Limb (tissue), 2 donors: ENCODE results near the gene MYO3B.
A peak's percentile ranks its signal among the peaks of the same experiment; 100 is the strongest.

ENCODE experiments used
- DNase-seq, 2 donors: peaks; one replicate each; pipeline ENCODE4 v3.0.0-alpha.2; 2016; ENCODE audit errors: extremely low spot score in 2 of 2

MYO3B gene

DNA sequence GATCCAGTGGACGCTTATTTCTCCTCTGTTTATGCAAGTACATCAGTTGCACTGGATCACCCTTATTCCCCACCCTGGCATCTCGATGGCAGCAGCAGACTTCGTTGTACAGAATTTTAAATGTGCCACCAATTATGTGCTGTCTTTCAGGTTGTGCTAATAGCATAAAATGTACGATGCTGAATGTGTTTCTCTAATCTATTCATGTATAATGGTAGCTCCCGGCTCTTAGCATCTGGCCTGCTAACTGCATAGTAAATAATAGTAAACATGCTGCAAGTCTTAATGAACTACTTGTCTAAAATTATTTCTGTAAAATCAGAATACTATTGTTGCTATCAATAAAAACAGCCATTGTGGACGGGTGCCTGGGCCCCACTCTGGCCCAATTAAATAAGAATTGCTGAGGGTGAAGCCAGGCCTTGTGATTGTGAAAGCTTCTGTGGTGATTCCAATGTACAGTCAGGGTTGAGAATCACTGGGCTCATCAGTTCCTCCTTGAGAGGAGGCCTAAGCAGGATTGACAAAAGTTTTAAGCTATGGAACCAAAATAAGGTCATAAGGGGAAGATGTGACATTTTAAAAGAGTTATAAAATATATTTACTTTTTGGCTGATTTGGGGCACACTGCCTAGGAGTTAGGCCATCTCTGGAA lies 14.4 kb upstream of the MYO3B start:
- DNase-seq: no peak

DNA sequence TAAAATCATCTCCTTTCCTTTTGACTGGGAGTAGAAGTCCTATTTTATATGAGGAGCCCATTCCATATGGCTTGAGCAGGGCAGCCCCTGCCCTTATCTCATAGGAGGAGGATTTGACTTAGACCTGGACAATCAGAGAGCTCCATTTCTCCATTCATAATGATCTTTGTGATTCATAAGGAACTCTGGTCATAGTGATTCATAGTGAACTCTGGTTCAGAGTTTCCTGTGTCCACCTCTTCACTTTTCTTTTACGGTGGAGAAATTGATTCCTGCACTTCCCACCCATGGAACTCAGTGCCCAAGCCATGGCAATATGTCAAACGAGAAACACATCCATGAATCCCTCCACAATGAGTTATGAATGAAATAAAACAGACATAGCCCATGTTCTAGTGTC lies 12.8 kb upstream of the MYO3B start:
- DNase-seq: no peak

DNA sequence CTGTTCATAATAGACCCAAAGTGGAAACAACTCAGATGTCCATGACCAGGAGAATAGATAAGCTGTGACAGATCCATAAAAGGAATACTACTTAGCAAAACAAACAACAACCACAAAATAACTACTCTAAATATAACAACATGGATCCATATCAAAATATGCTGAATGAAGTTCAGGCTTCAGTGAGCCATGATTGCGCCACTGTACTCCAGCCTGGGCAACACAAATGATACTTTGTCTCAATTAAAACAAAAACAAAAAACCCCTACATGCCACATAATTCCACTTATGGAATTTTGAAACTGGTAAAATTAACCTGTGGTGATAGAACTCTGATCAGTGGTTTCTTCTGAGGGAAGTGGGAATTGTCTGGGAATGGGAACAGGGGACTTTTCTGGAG lies 11.2 kb upstream of the MYO3B start:
- no peak for DNase-seq

DNA sequence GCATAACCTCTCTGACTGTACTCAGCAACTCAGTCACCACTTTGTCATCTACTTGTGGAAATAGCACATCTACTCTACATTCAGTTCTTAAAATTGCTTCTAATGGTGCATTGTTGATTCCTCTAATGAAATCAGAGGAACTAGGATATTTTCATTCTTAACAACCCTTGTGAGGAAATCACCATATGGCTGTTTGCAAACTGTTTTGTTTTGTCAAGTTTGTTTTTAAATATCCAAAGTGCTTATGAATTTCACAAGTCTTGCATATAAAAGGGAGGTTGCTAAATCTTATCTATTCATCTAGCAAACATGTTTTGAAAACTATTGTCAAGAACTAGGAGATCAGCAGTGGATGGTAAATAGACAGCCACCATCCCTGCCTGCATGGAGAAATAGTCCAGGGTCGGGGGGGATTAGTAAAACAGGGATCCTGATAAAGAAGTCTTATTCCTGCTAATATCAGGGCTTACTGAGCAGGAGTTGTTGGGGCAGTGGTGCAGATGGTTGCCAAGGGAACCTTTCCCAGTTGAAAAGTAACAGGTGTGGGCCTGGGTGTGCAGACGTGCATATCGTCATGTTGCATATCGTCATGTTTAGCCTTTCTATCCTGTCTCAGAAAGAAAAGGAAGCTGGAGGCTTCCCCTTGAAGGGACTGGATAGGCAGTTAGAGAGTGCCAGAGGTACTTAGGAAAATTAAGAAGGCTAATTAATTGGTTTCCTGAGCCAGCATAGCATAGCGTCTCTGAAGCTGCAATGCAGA lies 7.5 kb upstream of the MYO3B start:
- DNase-seq: peak in 1 of 2 donors; percentile 21

DNA sequence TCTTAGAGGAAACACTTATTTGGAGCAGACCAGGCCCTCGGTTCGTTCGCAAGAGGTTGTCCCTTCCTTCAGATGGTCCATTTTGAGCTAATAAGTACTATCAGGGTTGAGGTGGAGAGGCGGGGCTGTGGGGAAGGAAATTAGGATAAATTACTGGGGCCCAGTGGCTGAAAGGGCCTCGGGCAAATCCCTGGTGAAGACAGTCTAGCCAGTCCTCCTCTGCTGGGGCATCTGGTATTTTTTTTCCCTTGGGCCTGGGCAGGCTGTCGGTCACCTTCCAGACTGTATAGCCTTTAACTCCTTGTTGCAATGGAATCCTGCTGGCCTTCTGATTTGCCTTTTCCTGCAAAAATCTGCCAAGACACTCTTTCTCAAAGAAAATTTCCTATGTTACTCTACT lies 1.7 kb upstream of the MYO3B start:
- no peak for DNase-seq

DNA sequence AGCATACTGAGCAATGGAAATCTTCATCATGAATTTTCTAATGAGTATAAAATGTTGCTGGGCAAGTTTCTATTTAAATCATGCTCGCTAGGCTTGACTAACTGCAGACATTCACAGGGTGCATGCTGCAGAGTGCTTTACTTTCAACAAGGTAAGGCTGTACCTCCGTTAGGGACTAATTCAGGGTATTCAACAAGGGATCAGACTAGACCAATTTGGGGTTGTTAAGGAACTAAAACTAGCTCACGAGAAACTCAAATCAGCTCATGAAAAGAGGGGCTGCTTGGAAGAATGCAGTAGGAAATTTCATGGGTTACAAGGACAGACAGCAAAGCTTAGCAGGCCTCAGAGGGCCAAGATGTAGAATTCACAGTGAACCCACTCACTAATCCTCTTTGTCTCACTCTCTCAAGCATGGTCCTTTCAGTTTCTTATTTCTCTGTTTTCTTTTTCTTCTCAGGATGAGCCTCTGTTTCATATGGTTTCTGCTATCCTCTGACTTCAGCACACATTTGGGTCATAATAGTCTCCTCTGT lies 2.2 kb downstream of the MYO3B start:
- no peak for DNase-seq

DNA sequence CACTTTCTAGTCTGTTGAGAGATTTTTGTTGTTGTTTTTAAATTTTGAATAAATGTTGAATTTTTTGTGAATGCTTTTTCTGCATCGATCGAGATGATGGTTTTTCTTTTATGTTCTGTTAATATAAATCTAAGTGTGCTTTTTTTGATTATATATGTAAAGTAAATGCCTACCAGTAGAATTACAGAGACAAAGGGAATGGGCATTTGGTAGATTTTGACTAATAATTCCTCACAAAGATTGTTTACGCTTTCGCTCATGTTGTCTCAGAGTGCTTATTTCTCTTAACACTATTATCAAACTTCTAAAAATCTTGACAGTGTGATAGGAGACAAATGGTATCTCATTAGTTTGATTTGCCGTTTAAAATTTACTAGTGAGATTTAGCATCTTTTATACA lies 3.7 kb downstream of the MYO3B start:
- DNase-seq: no peak

DNA sequence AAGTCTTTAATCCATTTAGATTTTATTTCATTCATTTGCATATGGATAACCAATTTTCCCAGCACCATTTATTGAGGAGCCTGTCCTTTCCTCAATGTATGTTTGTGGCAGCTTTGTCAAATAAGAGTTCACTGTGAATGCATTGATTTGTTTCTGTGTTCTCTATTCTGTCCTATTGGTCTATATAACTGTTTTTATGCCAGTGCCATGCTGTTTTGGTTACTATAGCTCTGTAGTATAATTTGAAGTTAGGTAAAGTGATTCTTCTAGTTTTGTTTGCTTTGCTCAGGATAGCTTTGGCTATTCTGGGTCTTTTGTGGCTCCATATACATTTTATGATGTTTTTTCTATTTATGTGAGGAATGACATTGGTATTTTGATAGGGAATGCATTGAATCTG lies 7.4 kb downstream of the MYO3B start:
- DNase-seq: no peak

DNA sequence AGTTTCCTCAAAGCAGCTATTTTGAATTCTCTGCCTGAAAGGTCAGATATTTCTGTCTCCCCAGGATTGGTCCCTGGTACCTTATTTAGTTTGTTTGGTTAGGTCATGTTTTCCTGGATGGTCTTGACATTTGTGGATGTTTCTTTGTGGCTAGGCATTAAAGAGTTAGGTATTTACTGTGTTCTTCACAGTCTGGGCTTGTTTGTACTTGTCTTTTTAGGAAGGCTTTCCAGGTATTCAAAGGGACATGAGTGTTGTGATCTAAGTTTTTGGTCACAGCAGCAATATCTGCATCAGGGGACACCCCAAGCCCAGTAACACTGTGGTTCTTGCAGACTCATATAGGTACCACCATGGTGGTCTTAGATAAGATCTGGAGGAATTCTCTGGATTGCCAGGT lies 11.8 kb downstream of the MYO3B start:
- no peak for DNase-seq

DNA sequence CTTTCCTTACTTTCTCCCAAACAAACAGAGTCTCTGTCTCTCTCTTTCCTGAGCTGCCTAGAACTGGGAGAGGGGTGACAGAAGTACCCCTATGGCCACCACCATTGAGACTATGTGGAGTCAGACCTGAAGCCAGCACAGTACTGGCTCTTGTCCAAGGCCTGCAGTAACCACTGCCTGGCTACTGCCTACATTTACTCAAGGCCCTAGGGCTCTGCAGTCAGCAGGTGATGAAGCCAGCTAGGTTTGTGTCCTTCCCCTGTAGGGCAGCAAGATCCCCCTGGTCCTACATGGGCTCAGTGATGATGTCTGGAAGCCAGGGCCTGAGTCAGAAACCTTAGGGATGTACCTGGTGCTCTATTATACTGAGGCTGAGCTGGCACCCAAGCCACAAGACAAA lies 12.2 kb downstream of the MYO3B start:
- DNase-seq: no peak

DNA sequence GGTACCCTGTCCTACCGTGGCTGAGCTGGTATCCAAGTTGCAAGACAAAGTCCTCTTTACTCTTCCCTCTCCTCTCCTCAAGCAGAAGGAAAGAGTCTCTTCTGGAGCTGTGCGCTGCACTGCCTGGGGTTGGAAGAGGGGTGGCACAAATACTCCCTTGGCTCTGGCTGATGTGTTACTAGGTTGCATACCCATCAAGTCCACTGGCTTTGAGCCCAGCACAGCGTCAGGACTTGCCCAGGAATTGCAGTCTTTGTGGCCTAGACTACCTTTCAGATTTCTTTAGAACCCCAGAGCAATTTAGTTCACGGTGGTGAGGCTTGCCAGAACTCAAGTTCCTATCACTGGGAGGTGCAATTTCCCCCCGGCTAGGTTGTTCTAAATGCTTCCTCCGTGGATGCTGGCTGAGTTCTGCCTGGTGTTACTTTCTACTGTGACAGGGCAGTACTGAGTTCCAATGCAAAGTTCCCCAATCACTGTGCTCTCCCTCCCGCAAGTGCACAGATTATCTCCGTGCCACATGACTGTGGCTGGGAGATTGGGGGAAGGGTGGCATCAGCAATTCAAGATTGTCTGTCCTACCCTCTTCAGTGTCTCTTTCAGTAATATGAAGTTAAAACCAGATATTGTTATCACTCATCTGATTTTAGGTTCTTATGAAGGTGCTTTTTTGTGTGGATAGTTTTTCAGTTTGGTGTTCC lies 13.4 kb downstream of the MYO3B start:
- DNase-seq: no peak

DNA sequence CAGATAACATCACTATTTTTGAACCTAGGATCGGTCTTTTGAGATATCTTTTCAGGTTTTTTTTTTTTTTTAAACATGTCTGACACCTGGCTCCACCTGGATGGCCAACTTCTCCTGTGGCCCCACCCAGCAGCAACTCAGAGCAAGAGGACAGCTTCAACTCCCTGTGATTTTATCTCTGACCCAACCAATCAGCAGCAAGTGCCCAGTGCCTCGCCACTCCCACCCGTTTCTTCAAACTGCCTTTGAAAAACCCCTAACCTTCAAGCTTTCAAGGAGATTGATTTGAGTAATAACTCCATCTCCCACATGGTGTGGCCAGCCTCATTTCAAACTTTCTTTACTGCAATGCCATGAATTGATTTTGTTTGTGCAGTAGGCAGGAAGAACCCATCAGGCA lies 19.0 kb downstream of the MYO3B start:
- DNase-seq: no peak

DNA sequence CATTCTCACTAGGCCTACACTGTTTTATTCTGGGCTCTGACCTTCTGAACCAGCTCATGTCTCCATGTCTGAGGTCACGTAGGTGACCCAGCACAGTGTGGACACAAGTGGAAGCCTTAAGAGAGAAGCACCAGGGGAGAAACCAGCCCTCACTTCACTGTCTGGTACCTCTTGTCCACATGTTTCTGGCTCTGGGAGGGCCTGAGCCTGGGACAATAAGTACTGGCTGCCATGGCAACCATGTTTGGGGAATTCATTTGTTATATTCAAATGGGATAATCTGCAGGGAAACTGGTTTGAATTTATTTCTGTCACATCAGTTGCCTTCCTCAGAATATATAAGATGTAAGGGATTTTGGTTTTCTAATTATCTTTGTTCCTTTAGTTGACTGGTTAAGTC lies 23.3 kb downstream of the MYO3B start:
- no peak for DNase-seq

DNA sequence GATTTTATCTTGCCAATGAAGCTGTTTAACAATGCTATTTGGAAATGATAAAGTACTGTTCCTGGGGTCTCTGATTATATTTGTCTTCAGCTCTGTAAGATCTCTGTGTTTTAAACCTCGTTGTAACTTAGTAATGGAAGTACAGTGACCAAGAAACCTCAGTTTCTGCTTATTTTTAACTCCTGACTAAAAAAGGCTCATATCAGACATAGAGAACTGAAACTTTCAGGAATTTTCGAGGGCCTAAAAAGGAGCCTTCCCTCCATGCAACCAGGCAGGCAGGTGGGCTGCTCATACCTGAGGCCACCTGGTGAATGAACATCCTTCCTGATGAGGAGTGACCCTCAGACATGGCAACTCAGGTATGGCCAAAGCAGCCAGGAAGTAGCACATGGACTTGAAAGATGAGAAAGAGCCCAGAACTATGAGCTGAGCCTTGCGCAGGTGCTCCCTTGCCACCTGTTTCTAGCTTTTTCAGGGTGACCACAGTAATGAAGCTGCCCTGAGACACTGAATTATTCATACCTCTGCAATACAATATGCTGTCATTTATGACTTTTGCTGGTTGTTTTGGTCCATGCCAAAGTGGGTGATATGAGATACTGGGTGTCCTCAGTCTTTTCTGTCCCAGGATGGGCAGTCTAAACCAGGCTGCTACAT lies 23.9 kb downstream of the MYO3B start:
- DNase-seq: no peak

DNA sequence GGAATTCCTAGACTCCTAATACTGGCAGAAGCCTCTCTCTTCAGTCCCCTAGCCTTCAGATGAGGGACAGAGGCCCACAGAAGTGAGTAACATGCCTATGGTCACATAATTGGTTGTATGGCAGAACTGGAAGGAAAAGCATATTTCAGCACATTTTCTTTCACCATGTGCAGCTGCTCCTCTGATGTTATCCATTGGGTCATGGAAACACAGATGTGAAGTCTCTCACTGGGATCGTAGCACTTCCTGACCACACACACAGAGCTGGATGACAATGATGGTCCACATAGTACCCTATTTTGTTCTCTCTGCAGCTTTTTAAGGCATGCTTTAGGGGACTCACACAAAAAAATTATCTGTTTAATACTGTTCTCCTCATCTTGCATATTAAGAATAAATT lies 24.5 kb downstream of the MYO3B start:
- DNase-seq: peak in 1 of 2 donors; percentile 32

DNA sequence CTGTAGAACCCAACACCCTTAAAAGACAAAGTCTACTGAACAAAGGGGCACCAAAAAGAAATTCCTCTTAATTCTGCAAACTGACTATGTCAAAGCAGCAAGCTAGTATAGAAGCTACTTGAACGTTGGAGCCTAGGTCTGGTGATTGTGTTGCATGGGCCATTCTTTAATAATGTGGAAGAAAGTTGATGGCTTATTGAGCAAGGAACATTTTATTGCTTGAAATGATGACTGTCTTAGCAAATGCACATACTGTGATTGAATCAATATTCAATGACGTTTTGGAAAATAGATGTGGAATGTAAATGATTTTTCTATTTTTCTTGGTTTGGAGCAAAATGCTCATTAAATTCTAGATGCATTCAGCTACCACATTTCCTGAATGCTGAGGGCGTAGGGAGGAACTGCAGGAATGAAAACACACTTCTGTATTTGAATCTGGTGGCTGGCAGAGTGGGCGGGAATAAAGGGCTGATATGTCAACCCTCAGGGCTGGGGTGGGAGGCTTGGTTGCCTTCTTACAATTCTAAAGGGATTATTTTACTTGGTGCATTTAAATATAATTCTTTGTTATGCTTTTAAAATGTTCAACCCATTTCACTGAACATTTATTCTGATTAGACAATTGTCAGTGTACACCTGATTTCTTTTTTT lies 26.5 kb downstream of the MYO3B start:
- no peak for DNase-seq

DNA sequence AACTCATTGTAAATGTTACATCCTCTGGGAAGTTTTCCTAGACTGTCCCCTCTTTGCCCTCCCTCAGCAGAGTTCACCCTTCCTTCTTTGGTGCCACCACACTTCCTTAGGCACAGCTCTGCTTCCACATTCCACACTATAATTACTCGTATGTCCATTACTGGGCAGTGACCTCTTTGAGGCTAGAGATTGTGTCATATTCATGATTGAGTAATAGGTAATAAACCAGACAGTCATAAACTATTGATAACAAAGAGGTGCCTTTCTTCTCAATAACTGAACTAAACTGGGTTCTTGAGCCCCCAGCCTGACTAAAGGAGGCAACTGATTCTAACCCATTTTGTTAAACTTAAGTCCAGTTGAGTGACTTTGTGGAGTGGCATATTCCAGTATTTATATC lies 28.3 kb downstream of the MYO3B start:
- no peak for DNase-seq

DNA sequence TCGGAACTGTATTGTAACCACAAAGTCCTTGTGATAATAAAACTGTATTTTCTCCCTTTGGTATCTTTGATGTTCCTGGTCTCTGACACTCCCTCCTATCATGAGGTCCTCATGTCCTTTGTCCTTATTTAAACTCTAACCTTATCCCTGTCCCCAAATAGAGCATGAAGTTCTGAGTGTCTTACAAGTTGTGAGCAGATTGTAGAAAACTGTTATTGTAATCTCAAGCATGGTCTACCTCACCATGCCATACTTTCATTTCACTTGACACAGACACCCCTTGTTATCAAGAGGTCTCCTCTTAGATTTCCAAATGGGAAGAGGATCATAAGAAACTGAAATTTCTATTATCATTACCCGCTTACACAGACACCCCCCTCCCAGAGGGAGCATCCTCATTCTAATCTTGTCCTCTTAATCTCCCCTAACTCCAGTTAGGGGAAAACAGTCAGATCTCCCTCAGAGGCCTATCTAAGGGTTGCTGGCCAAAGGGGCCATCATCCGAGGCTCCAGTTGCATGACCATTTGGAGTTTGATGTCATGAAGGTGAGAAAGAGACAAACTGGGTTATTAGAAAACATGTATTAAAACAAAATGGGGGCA lies 29.0 kb downstream of the MYO3B start:
- DNase-seq: no peak

DNA sequence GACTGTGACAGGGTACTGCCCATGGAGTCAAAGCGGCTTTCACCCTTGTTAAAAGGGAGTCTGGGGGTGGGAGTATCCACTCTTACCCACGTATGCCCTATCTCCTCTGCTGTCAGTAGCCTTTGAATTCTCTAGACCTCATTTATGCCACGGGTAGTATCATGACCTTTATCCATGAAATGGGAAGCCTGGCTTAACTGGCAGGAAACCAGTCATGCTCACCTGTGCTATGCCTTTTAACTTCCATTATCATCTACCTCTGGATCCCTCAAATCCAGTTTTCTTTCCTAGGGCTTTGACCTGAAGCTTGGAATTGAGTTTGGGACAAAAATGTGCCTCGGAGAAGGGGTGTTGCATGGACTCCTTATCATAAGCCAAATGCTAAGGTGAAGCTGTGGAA lies 30.0 kb downstream of the MYO3B start:
- DNase-seq: no peak

DNA sequence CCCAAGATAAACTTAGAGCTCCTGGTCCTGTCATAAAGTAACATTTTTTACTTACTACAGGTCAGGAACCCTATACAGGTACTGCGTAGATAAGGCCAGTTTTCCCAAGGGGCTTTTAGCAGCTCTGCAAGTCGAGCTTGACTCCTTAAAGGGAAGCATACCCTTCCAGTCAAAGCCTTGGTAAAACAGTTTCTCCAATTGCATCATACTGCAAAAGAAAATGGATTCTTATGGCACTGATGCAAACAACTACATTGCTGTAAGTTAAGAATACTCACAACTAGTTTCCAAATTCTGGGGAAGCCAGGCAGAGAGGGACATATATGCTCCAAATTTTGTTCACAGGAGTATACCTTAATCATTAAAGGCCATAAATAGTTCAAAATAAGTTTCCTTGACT lies 31.0 kb downstream of the MYO3B start:
- DNase-seq: no peak

DNA sequence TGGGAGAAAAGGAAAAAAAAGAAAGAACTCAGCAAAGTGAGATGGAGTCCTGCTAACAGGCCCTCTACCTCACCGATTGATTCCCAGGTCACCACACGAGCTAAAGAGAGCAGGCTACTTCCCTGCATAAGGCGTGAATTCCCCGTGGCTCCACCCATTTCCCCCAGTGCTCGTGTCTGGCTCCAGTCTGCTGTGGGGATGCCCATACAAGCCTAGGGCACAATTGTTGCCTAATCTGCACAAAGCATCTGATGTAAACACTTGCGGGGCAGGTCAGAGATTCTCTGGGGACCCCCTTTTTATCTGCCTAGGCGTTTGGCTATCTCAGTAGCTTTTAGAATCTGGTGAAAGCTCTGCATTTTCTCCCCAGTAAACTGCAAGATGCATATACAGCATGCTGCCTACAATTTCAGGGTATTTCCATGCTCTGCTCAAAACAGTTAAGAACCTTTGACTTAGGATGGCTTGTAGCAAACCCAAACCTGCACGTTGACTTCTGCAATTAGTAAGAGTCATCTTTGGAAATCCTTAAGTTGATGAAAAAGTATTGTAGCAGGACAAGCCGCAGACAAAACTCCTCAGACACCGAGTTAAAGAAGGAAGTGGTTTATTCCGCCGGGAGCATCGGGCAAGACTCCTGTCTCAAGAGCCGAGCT lies 34.8 kb downstream of the MYO3B start:
- no peak for DNase-seq
